SK-N-SH (cell line): ENCODE data around the gene DOCK6.

ENCODE experiments used
- EP300 ChIP-seq, 2 experiments: IDR thresholded peaks; 2 replicates each; pipeline versions ENCODE4 v1.4.0 to v1.6.1; 2012; ENCODE audit warnings: borderline replicate concordance in 1 of 2, low read depth in 1 of 2, low read length in 1 of 2
- RAD21 ChIP-seq: IDR thresholded peaks from 2 replicates; pipeline ENCODE4 v1.6.1; 2012; ENCODE audit warnings: mild to moderate bottlenecking, low read length
- TF ChIP-seq, protein P1 (sequence below): fragments of 200-600 bp; sonication (generic); IDR thresholded peaks from 2 replicates; pipeline ENCODE4 v1.6.1; 2017; ENCODE audit warnings: antibody characterized with exemption, mild to moderate bottlenecking, moderate library complexity
- TF ChIP-seq, protein P2 (sequence below): IDR thresholded peaks from 2 replicates; pipeline ENCODE4 v1.4.0; 2012; ENCODE audit warnings: low read depth, borderline replicate concordance

- TF ChIP-seq, protein P1, sequence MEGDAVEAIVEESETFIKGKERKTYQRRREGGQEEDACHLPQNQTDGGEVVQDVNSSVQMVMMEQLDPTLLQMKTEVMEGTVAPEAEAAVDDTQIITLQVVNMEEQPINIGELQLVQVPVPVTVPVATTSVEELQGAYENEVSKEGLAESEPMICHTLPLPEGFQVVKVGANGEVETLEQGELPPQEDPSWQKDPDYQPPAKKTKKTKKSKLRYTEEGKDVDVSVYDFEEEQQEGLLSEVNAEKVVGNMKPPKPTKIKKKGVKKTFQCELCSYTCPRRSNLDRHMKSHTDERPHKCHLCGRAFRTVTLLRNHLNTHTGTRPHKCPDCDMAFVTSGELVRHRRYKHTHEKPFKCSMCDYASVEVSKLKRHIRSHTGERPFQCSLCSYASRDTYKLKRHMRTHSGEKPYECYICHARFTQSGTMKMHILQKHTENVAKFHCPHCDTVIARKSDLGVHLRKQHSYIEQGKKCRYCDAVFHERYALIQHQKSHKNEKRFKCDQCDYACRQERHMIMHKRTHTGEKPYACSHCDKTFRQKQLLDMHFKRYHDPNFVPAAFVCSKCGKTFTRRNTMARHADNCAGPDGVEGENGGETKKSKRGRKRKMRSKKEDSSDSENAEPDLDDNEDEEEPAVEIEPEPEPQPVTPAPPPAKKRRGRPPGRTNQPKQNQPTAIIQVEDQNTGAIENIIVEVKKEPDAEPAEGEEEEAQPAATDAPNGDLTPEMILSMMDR, result no peak
- no peak for TF ChIP-seq EP300 (IDR thresholded peaks at IDR 0.05; ENCODE audit: borderline replicate concordance in 1 of 2, low read depth in 1 of 2, low read length in 1 of 2)
- TF ChIP-seq RAD21, result no peak
- TF ChIP-seq, protein P2, sequence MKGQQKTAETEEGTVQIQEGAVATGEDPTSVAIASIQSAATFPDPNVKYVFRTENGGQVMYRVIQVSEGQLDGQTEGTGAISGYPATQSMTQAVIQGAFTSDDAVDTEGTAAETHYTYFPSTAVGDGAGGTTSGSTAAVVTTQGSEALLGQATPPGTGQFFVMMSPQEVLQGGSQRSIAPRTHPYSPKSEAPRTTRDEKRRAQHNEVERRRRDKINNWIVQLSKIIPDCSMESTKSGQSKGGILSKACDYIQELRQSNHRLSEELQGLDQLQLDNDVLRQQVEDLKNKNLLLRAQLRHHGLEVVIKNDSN, result no peak
These were observed 107.7 kb downstream of the DOCK6 start for GRCh38 chr19:11154683-11155047.
